ENCODE results near the gene RPH3AL. TPM values are rescaled to one million over a fixed set of nuclear protein-coding genes. Genes with fewer than 3 reads are reported as not detected.

The RPH3AL gene
- total RNA-seq, 2 experiments from 2014 or later, result 1.7 to 3.0 TPM

- no peak overlapping the region for H3K4me3 Mint-ChIP-seq
- intact Hi-C loops (cut with micrococcal nuclease), result no loop called here
- no peak for DNase-seq
- CTCF ChIA-PET, result no interaction called here
- POLR2A ChIA-PET, result no interaction called here
- H3K9me3 Mint-ChIP-seq, result no peaks in the 10 kb centered on the region
- H3K27me3 Mint-ChIP-seq, result peaks cover 2% of the 10 kb centered on the region
- no peaks in the 10 kb centered on the region for H3K4me1 Mint-ChIP-seq (ENCODE audit: low read depth)
- H3K27ac Mint-ChIP-seq, result no peak overlapping the region
- H3K36me3 Mint-ChIP-seq, result no peaks in the 10 kb centered on the region
Observed at GRCh38 chr17:302300-302698, 50.3 kb downstream of the RPH3AL start.

DNA sequence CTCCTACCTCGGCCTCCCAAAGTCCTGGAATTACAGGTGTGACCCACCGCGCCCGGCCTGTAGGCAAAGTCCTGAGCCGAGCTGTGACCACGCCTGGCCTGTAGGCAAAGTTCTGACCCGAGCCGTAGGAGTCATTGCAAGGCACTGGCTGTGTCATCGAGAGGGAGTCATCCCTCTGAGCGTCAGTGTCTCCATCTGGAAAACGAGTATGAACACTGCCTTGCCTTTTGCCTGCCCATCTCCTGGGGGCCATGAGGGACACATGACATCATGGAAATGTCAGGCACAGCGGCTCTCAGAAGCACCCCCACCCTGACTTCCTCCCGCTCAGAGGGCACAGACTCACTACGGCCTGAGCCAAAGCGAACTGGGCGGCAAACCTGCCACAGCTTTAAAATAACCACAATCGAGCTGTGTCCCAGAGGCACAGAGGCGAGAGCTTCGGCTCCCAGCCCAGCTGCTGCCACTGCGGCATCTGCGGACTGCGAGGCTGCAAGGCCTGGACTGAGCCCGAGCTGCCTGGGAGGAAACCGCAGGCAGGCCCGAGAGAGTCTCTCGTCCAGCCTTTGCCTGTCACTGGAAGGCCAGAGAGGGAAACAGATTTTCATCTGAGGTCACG is 50.8 kb downstream of the RPH3AL start:
- no peak for DNase-seq
- Mint-ChIP-seq H3K4me3 (no peak overlapping the region), H3K27ac (no peak overlapping the region), H3K9me3 (no peaks in the 10 kb centered on the region), H3K36me3 (no peaks in the 10 kb centered on the region), H3K27me3 (peaks cover 2% of the 10 kb centered on the region), H3K4me1 (ENCODE audit: low read depth) (no peaks in the 10 kb centered on the region)
- POLR2A ChIA-PET, result no interaction called here
- intact Hi-C loops (cut with micrococcal nuclease), result no loop called here
- CTCF ChIA-PET, result no interaction called here

- no peaks in the 10 kb centered on the region for H3K4me1 Mint-ChIP-seq (ENCODE audit: low read depth)
Observed at GRCh38 chr17:300881-301280, 51.7 kb downstream of the RPH3AL start.

GRCh38 chr17:299546-299945 is 53.1 kb downstream of the RPH3AL start:
- H3K9me3 Mint-ChIP-seq, result no peaks in the 10 kb centered on the region
- H3K27ac Mint-ChIP-seq, result no peak overlapping the region
- H3K27me3 Mint-ChIP-seq, result peaks cover 2% of the 10 kb centered on the region
- no peaks in the 10 kb centered on the region for H3K36me3 Mint-ChIP-seq
- no peaks in the 10 kb centered on the region for H3K4me1 Mint-ChIP-seq (ENCODE audit: low read depth)
- H3K4me3 Mint-ChIP-seq, result no peak overlapping the region
- no peak for DNase-seq
- CTCF ChIA-PET, result no interaction called here
- intact Hi-C loops (cut with micrococcal nuclease), result no loop called here
- POLR2A ChIA-PET, result no interaction called here

More at GRCh38 chr17:300881-301280, 51.7 kb downstream of the RPH3AL start:
- POLR2A ChIA-PET, result no interaction called here
- H3K27ac Mint-ChIP-seq, result no peak overlapping the region
- no peaks in the 10 kb centered on the region for H3K9me3 Mint-ChIP-seq
- peaks cover 2% of the 10 kb centered on the region for H3K27me3 Mint-ChIP-seq
- intact Hi-C loops (cut with micrococcal nuclease), result no loop called here
- CTCF ChIA-PET, result no interaction called here
- H3K36me3 Mint-ChIP-seq, result no peaks in the 10 kb centered on the region
- DNase-seq, result no peak
- no peak overlapping the region for H3K4me3 Mint-ChIP-seq

DNA sequence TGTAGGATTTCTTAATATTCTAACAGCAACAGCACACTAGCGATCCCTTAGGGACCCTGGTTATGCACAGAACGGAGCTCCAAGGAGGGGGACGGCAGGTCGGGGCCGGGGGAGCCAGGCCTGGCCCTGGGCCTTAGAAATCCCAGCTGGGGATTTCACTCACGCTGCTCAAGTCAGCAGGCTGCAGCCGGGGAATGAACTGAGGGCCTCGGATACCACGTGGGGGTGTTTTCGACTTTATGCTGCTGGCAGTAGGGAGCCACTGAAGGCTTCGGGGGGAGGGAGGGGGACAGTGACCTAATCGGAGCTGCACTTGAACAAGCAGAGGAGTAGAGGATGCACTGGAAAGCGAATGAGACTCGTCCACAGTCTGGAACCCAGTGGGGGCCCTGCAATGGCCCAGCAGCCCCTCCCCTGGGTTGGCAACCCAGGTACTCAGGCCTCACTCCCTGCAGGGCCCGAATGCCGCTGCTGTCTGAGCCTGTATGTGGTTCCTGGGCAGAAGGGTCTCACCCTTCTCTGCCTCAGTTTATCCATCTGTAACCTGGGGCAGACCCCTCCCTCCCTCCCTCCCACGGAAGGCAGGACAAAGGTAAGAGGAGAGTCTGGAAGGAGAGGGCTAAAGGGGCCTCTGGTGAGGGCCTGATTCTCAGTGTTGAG is 53.7 kb downstream of the RPH3AL start:
- Mint-ChIP-seq H3K27ac (no peak overlapping the region), H3K36me3 (no peaks in the 10 kb centered on the region), H3K4me3 (no peak overlapping the region), H3K27me3 (peaks cover 2% of the 10 kb centered on the region), H3K9me3 (no peaks in the 10 kb centered on the region), H3K4me1 (ENCODE audit: low read depth) (no peaks in the 10 kb centered on the region)
- DNase-seq, result no peak
- CTCF ChIA-PET, result no interaction called here
- POLR2A ChIA-PET, result no interaction called here
- intact Hi-C loops (cut with micrococcal nuclease), result no loop called here

DNA sequence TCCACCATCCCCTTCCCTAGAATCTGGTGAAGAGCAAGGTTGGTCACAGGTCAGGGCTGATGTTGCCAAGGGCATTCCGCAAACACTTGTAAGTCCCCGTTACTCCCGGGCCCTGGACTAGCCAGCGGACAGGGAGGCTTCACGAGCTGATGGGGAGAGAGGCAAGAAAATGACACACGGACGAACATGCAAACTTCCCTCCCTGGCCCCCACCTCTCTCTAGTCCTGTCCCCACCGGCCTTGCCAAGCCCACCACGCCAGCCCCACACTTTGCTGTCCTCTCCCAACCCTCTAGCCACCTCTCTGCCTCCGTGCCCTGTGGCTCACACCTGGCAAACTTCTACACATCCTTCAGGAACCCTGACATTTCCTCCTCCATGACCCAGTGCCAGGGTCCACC is 54.8 kb downstream of the RPH3AL start:
- no peak for DNase-seq
- POLR2A ChIA-PET, result no interaction called here
- intact Hi-C loops (cut with micrococcal nuclease), result no loop called here

DNA sequence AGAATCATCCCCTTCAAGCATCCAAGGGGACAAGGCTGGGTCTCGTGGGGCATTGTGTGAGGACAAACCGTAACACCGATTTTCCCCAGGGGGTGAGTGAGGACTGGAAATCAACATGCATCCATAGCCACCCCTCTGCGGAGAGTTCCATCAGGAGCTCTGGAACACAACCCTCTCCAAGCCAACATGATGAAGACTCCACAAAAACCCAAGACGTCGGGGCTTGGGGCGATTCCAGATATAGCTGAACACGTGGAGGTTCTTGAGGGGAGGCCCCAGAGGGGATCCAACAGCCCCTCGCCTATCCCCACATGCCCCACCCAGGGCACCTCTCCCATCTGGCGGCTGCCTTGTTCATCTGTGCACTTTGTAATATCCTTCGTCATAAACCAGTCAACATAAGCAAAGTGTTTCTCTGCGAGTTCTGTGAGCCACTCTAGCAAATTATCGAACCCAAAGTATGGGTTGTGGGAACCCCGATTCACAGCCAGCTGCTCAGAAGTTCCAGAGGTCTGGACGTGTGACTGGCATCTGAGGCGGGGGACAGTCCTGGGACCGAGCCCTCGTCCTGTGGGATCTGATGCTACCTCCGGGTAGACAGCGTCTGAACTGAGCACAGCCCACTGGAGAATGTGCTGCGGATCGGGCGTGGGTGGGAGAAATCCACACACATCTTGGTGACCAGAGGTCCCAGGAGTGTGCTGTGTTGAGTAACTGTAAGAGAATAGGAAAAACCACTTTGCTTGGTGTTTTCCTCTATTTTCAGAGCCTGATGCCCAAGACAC is 55.5 kb downstream of the RPH3AL start:
- ChIA-PET POLR2A (no interaction called here), CTCF (no interaction called here)
- no peak overlapping the region for H3K27ac Mint-ChIP-seq

More for the DNA sequence above, 54.8 kb downstream of the RPH3AL start:
- H3K4me3 Mint-ChIP-seq, result no peak overlapping the region
- no peaks in the 10 kb centered on the region for H3K36me3 Mint-ChIP-seq
- peaks cover 2% of the 10 kb centered on the region for H3K4me1 Mint-ChIP-seq (ENCODE audit: low read depth)
- no peaks in the 10 kb centered on the region for H3K9me3 Mint-ChIP-seq
- CTCF ChIA-PET, result no interaction called here
- peaks cover 2% of the 10 kb centered on the region for H3K27me3 Mint-ChIP-seq
- H3K27ac Mint-ChIP-seq, result no peak overlapping the region

DNA sequence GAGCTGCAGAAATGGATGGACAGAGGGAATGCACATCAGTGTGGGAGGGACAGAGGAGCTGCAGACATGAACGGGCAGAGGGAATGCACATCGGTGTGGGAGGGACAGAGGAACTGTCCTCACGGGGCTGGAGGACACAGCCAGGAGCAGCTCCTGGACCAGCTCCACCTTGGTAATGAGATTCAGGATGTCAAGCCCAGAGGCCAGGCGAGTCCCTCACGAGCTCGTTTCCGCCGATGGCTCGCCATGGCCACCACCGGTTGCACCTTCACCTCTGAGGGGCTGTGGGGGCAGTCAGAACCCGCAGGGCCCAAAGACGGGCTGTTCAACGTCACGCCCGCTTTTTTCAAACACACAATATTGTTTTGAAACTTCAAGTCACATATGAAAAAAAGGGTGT is 56.2 kb downstream of the RPH3AL start:
- CTCF ChIA-PET, result no interaction called here
- no peak overlapping the region for H3K4me3 Mint-ChIP-seq

More for the DNA sequence above, 55.5 kb downstream of the RPH3AL start:
- DNase-seq, result no peak
- Mint-ChIP-seq H3K9me3 (no peaks in the 10 kb centered on the region), H3K36me3 (no peaks in the 10 kb centered on the region), H3K4me3 (no peak overlapping the region), H3K4me1 (ENCODE audit: low read depth) (peaks cover 2% of the 10 kb centered on the region), H3K27me3 (peaks cover 2% of the 10 kb centered on the region)
- intact Hi-C loops (cut with micrococcal nuclease), result no loop called here

GRCh38 chr17:292531-293382 is 59.9 kb downstream of the RPH3AL start:
- DNase-seq, result no peak
- Mint-ChIP-seq H3K4me3 (no peak overlapping the region), H3K27me3 (peaks cover 2% of the 10 kb centered on the region), H3K4me1 (ENCODE audit: low read depth) (peaks cover 2% of the 10 kb centered on the region), H3K9me3 (no peaks in the 10 kb centered on the region), H3K27ac (no peak overlapping the region), H3K36me3 (no peaks in the 10 kb centered on the region)
- ChIA-PET POLR2A (no interaction called here), CTCF (no interaction called here)
- intact Hi-C loops (cut with micrococcal nuclease), result no loop called here

More for the DNA sequence above, 56.2 kb downstream of the RPH3AL start:
- Mint-ChIP-seq H3K9me3 (no peaks in the 10 kb centered on the region), H3K4me1 (ENCODE audit: low read depth) (peaks cover 2% of the 10 kb centered on the region), H3K36me3 (no peaks in the 10 kb centered on the region), H3K27me3 (peaks cover 2% of the 10 kb centered on the region), H3K27ac (no peak overlapping the region)
- no peak for DNase-seq
- intact Hi-C loops (cut with micrococcal nuclease), result no loop called here
- POLR2A ChIA-PET, result no interaction called here

DNA sequence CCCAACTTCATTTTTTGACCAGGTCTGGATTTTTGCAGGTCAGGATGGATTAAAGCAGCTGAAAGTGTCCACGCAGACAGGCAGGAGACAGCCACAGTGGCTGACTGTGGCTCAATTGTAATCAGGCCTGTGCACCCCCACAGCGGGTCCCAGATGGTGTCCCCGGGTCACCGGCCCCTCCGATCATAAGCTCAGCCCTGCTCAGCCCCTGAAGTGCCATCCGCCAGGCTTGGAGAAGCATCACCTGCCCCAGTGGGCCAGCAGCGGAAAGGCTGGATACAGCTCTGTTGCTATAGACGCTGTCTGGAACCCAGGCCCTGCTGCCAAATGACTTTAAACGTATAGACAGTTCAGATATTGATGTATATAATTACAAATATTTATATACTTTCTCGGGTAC is 60.6 kb downstream of the RPH3AL start:
- intact Hi-C loops (cut with micrococcal nuclease), result no loop called here
- Mint-ChIP-seq H3K27me3 (peaks cover 2% of the 10 kb centered on the region), H3K4me1 (ENCODE audit: low read depth) (peaks cover 2% of the 10 kb centered on the region), H3K4me3 (no peak overlapping the region), H3K9me3 (no peaks in the 10 kb centered on the region), H3K36me3 (no peaks in the 10 kb centered on the region), H3K27ac (no peak overlapping the region)
- ChIA-PET POLR2A (no interaction called here), CTCF (no interaction called here)
- DNase-seq, result no peak

- DNase-seq, result no peak
- ChIA-PET CTCF (no interaction called here), POLR2A (no interaction called here)
- no peaks in the 10 kb centered on the region for H3K9me3 Mint-ChIP-seq
- no peaks in the 10 kb centered on the region for H3K36me3 Mint-ChIP-seq
- H3K4me1 Mint-ChIP-seq (ENCODE audit: low read depth), result peaks cover 2% of the 10 kb centered on the region
- no peak overlapping the region for H3K4me3 Mint-ChIP-seq
- intact Hi-C loops (cut with micrococcal nuclease), result no loop called here
- no peak overlapping the region for H3K27ac Mint-ChIP-seq
- H3K27me3 Mint-ChIP-seq, result peaks cover 2% of the 10 kb centered on the region
Observed at GRCh38 chr17:291587-291986, 61.0 kb downstream of the RPH3AL start.

GRCh38 chr17:290626-291025 is 62.0 kb downstream of the RPH3AL start:
- POLR2A ChIA-PET, result no interaction called here
- Mint-ChIP-seq H3K9me3 (no peaks in the 10 kb centered on the region), H3K4me3 (no peak overlapping the region), H3K27me3 (peaks cover 2% of the 10 kb centered on the region), H3K36me3 (no peaks in the 10 kb centered on the region), H3K27ac (no peak overlapping the region), H3K4me1 (ENCODE audit: low read depth) (peaks cover 2% of the 10 kb centered on the region)
- intact Hi-C loops (cut with micrococcal nuclease), result no loop called here
- DNase-seq, result no peak
- CTCF ChIA-PET, result no interaction called here
